ENCODE data around the gene TRIM46. TPM values are rescaled to one million over a fixed set of nuclear protein-coding genes. Genes with fewer than 3 reads are reported as not detected.

Gene TRIM46
- polyA plus RNA-seq, 2 of the 4 experiments (the other 2 are of a cell fraction) = 1.1 to 2.8 TPM

DNA sequence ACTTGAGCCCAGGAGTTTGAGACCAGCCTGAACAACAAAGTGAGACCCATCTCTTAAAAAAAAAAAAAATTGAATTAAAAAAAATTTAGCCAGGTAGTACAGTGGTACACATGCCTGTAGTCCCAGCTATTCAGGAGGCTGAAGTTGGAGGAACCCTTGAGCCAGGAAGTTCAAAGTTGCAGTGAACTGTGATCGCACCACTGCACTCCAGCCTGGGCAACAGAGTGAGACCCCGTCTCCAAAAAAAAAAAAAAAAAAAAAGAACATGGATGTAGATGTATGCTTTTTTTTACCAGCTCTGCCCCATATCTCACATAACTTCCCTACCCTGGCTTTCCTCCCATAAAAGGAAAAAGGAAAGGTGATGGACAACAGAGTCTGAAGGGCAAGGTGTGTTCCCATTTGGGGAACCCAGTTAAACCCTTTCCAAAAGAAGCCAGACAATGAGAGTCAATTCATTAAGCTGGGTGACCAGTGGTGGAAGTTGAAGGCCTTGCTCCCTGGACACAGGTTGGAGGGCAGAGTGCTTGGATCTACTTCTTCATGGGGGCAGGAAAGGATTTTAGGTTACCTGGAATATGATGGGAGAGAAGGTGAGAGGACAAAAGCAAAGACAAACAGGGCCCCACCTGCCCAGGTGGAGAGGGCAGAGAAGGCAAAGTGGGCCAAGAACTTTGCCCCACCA is 3.4 kb upstream of the TRIM46 start:
- WGBS (ENCODE audit: missing lambda C conversion rate) = 88% methylated on average over 2 of the region's 2 CpGs
- ATAC-seq (no peak), FAIRE-seq (no peak), DNase-seq (ENCODE audit: low read depth in 1 of 2, low spot score in 1 of 2) (no peak)
- Histone ChIP-seq H3K27ac (no peak overlapping the region), H3K4me1 (peaks cover 17% of the 10 kb centered on the region), H3K4me2 (no peak overlapping the region), H3K4me3 (no peak overlapping the region), H3K9me3 (no peaks in the 10 kb centered on the region)
- ChIA-PET POLR2A (no interaction called here), CTCF (interaction anchor here (1.0 to 15.2 kb wide), 11 partner anchors 15 to 153 kb away, joined by 3 to 384 read pairs (median 62); partner anchors contain the start of genes EFNA1 and SLC50A1)
- TF ChIP-seq MAZ (IDR thresholded peaks at IDR 0.05; ENCODE audit: borderline replicate concordance, low read depth, low read length) (no peak), RNF2 (IDR thresholded peaks at IDR 0.05; ENCODE audit: borderline replicate concordance, low read depth) (no peak), ZC3H11A (IDR thresholded peaks at IDR 0.05) (no peak), NR3C1 (IDR thresholded peaks at IDR 0.05) (no peak), TP53 (CRISPR knock-in tag; IDR thresholded peaks at IDR 0.05) (no peak), CBX8 (IDR thresholded peaks at IDR 0.05) (no peak), FOSB (CRISPR knock-in tag; IDR thresholded peaks at IDR 0.05) (no peak), GATA3 (IDR thresholded peaks at IDR 0.05; ENCODE audit: borderline replicate concordance) (no peak), EHMT2 (IDR thresholded peaks at IDR 0.05; ENCODE audit: low read depth) (no peak), CEBPB (IDR thresholded peaks at IDR 0.05) (no peak), CBX2 (IDR thresholded peaks at IDR 0.05; ENCODE audit: borderline replicate concordance, low read depth) (no peak)
- TF ChIP-seq, protein P1, sequence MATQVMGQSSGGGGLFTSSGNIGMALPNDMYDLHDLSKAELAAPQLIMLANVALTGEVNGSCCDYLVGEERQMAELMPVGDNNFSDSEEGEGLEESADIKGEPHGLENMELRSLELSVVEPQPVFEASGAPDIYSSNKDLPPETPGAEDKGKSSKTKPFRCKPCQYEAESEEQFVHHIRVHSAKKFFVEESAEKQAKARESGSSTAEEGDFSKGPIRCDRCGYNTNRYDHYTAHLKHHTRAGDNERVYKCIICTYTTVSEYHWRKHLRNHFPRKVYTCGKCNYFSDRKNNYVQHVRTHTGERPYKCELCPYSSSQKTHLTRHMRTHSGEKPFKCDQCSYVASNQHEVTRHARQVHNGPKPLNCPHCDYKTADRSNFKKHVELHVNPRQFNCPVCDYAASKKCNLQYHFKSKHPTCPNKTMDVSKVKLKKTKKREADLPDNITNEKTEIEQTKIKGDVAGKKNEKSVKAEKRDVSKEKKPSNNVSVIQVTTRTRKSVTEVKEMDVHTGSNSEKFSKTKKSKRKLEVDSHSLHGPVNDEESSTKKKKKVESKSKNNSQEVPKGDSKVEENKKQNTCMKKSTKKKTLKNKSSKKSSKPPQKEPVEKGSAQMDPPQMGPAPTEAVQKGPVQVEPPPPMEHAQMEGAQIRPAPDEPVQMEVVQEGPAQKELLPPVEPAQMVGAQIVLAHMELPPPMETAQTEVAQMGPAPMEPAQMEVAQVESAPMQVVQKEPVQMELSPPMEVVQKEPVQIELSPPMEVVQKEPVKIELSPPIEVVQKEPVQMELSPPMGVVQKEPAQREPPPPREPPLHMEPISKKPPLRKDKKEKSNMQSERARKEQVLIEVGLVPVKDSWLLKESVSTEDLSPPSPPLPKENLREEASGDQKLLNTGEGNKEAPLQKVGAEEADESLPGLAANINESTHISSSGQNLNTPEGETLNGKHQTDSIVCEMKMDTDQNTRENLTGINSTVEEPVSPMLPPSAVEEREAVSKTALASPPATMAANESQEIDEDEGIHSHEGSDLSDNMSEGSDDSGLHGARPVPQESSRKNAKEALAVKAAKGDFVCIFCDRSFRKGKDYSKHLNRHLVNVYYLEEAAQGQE (IDR thresholded peaks at IDR 0.05) = no peak

DNA sequence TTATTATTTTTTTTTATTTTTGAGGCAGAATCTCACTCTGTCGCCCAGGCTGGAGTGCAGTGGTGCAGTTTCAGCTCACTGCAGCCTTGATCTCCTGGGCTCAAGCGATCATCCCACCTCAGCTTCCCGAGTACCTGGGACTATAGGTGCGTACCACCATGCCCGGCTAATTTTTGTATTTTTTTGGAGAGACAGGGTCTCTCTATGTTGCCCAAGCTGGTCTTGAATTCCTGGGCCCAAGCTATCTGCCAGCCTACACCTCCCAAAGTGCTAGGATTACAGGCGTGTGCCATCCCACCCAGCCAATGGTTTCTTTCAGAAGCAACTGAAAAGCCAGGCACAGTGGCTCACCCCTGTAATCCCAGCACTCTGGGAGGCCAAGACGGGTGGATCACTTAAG is 2.8 kb upstream of the TRIM46 start:
- ATAC-seq = no peak
- no peak for DNase-seq (ENCODE audit: low read depth in 1 of 2, low spot score in 1 of 2)
- H3K27ac ChIP-seq = no peak overlapping the region
- POLR2A ChIA-PET = no interaction called here
- CTCF ChIA-PET = interaction anchor here (1.0 to 15.2 kb wide), 10 partner anchors 16 to 154 kb away, joined by 3 to 384 read pairs (median 68); partner anchors contain the start of genes EFNA1 and SLC50A1
- FAIRE-seq = no peak
- peaks cover 17% of the 10 kb centered on the region for H3K4me1 ChIP-seq
- TF ChIP-seq EP300 (IDR thresholded peaks at IDR 0.05) (no peak), FOXS1 (CRISPR knock-in tag; IDR thresholded peaks at IDR 0.05) (no peak), FOSL2 (IDR thresholded peaks at IDR 0.05) (no peak), FOSL2 (CRISPR knock-in tag; IDR thresholded peaks at IDR 0.05) (no peak), POLR2A (IDR thresholded peaks at IDR 0.05; ENCODE audit: low read length) (no peak), CHD4 (IDR thresholded peaks at IDR 0.05; ENCODE audit: borderline replicate concordance) (no peak), CBX2 (IDR thresholded peaks at IDR 0.05; ENCODE audit: borderline replicate concordance, low read depth) (no peak), RCOR1 (IDR thresholded peaks at IDR 0.05; ENCODE audit: low read depth, low read length) (no peak), BHLHE40 (IDR thresholded peaks at IDR 0.05; ENCODE audit: low read depth, low read length) (no peak), ZSCAN20 (CRISPR knock-in tag; IDR thresholded peaks at IDR 0.05) (no peak), RNF2 (IDR thresholded peaks at IDR 0.05; ENCODE audit: borderline replicate concordance, low read depth) (no peak), JUN (IDR thresholded peaks at IDR 0.05) (no peak), POLR2AphosphoS2 (conservative IDR thresholded peaks at IDR 0.05; ENCODE audit: low read length) (no peak), CEBPB (IDR thresholded peaks at IDR 0.05) (no peak), TFCP2L1 (CRISPR knock-in tag; IDR thresholded peaks at IDR 0.05) (no peak), NPAS2 (CRISPR knock-in tag; IDR thresholded peaks at IDR 0.05; ENCODE audit: borderline replicate concordance) (no peak)
- TF ChIP-seq, protein P2, sequence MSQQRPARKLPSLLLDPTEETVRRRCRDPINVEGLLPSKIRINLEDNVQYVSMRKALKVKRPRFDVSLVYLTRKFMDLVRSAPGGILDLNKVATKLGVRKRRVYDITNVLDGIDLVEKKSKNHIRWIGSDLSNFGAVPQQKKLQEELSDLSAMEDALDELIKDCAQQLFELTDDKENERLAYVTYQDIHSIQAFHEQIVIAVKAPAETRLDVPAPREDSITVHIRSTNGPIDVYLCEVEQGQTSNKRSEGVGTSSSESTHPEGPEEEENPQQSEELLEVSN (IDR thresholded peaks at IDR 0.05; ENCODE audit: borderline replicate concordance, low read depth) = no peak
- TF ChIP-seq, protein P3, sequence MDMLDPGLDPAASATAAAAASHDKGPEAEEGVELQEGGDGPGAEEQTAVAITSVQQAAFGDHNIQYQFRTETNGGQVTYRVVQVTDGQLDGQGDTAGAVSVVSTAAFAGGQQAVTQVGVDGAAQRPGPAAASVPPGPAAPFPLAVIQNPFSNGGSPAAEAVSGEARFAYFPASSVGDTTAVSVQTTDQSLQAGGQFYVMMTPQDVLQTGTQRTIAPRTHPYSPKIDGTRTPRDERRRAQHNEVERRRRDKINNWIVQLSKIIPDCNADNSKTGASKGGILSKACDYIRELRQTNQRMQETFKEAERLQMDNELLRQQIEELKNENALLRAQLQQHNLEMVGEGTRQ (IDR thresholded peaks at IDR 0.05) = no peak
- TF ChIP-seq, protein P4, sequence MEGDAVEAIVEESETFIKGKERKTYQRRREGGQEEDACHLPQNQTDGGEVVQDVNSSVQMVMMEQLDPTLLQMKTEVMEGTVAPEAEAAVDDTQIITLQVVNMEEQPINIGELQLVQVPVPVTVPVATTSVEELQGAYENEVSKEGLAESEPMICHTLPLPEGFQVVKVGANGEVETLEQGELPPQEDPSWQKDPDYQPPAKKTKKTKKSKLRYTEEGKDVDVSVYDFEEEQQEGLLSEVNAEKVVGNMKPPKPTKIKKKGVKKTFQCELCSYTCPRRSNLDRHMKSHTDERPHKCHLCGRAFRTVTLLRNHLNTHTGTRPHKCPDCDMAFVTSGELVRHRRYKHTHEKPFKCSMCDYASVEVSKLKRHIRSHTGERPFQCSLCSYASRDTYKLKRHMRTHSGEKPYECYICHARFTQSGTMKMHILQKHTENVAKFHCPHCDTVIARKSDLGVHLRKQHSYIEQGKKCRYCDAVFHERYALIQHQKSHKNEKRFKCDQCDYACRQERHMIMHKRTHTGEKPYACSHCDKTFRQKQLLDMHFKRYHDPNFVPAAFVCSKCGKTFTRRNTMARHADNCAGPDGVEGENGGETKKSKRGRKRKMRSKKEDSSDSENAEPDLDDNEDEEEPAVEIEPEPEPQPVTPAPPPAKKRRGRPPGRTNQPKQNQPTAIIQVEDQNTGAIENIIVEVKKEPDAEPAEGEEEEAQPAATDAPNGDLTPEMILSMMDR (IDR thresholded peaks at IDR 0.05) = no peak
- H3K9me3 ChIP-seq = no peaks in the 10 kb centered on the region
- no peak overlapping the region for H3K4me2 ChIP-seq
- WGBS (ENCODE audit: missing lambda C conversion rate) = 93% methylated on average over 7 of the region's 7 CpGs
- H3K4me3 ChIP-seq = no peak overlapping the region
